ENCODE data around the gene TNS4.
A peak's percentile ranks its signal among the peaks of the same experiment; 100 is the strongest.

The TNS4 gene

GRCh38 chr17:40480501-40481003 is 20.9 kb downstream of the TNS4 start:
- DNase-seq (ENCODE audit: low read depth in 2 of 2), result peak; percentile 50 to 81
- no peak overlapping the region for H3K4me3 ChIP-seq (replicated peaks in 1 of 2; ENCODE audit: low read depth in 2 of 2, low read length in 2 of 2)
- no peak for TF ChIP-seq CTCF (IDR thresholded peaks at IDR 0.05; ENCODE audit: low read depth, low read length)

- TF ChIP-seq CTCF (IDR thresholded peaks at IDR 0.05; ENCODE audit: low read depth, low read length), result no peak
- no peak overlapping the region for H3K4me3 ChIP-seq (replicated peaks in 1 of 2; ENCODE audit: low read depth in 2 of 2, low read length in 2 of 2)
- DNase-seq (ENCODE audit: low read depth in 2 of 2), result no peak
Measured at GRCh38 chr17:40479754-40480480, 21.5 kb downstream of the TNS4 start.

GRCh38 chr17:40478486-40478885 is 22.9 kb downstream of the TNS4 start:
- no peak for DNase-seq (ENCODE audit: low read depth in 2 of 2)

GRCh38 chr17:40477796-40478195 is 23.6 kb downstream of the TNS4 start:
- no peak for TF ChIP-seq CTCF (IDR thresholded peaks at IDR 0.05; ENCODE audit: low read depth, low read length)
- no peak overlapping the region for H3K4me3 ChIP-seq (replicated peaks in 1 of 2; ENCODE audit: low read depth in 2 of 2, low read length in 2 of 2)
- DNase-seq (ENCODE audit: low read depth in 2 of 2), result no peak

More at GRCh38 chr17:40478486-40478885, 22.9 kb downstream of the TNS4 start:
- H3K4me3 ChIP-seq (replicated peaks in 1 of 2; ENCODE audit: low read depth in 2 of 2, low read length in 2 of 2), result no peak overlapping the region
- TF ChIP-seq CTCF (IDR thresholded peaks at IDR 0.05; ENCODE audit: low read depth, low read length), result no peak

- no peak overlapping the region for H3K4me3 ChIP-seq (replicated peaks in 1 of 2; ENCODE audit: low read depth in 2 of 2, low read length in 2 of 2)
- no peak for TF ChIP-seq CTCF (IDR thresholded peaks at IDR 0.05; ENCODE audit: low read depth, low read length)
- no peak for DNase-seq (ENCODE audit: low read depth in 2 of 2)
Measured at GRCh38 chr17:40475234-40475908, 26.1 kb downstream of the TNS4 start.

- no peak overlapping the region for H3K4me3 ChIP-seq (replicated peaks in 1 of 2; ENCODE audit: low read depth in 2 of 2, low read length in 2 of 2)
- DNase-seq (ENCODE audit: low read depth in 2 of 2), result no peak
- TF ChIP-seq CTCF (IDR thresholded peaks at IDR 0.05; ENCODE audit: low read depth, low read length), result no peak
Measured at GRCh38 chr17:40474419-40475002, 26.9 kb downstream of the TNS4 start.

Measured in cardiac fibroblast (primary cell).